Measurements from ENCODE around the gene WNK3.

WNK3 gene

DNA sequence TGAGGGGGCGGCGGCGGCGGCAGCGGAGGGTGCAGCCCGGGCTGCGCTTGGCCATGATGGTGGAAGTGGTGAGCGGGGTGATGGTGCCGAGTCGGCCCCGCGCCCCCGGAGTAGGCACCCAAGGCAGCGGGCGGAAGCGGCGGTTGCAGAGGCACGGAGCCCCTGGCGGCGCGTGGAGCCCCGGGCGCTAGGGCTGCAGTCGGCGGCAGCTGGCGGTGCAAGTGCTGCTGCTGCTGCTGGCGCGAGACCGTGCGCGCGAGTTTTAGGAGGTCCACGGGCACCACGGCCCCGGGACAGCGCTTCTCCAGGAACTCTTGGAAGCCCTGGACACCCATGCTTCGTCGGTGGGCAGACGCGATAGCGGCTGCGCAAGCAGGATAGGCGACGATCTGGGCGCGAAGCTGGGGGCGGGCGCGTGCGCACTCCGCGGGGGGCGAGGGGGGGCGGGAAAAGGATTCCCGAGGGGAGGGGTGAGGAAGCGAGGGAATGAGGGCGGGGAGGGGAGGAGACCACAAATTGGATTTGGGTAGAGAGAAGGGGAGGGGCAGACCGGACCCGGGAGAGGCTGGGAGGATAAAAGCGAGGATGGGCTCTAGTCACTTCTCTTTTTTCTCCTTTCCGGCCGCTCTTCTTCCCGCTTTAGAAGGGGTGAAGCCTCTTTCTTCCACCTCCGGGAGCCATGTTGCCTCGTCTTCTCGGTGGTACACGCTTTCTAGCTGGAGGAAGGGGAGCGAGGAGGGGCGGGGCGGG, 174.8 kb downstream of the WNK3 start, which contains the start of gene FAM120C:
Gene FAM120C, minus strand, starts transcription at position 391 of the 750 bp plus-strand sequence. Its CDS starts 56 bp downstream, at position 335.
- no peaks in the 10 kb centered on the region for H3F3A ChIP-seq (ENCODE audit: insufficient read depth, low read length)
- peaks cover 41% of the 10 kb centered on the region for H3K79me2 ChIP-seq (ENCODE audit: insufficient read depth, low read length)
- peak within 1 kb of the TSS; percentile 87 for H3K4me3 ChIP-seq (ENCODE audit: low read depth, low read length, poor library complexity, severe bottlenecking)
- no peak within 1 kb of the TSS for H2AFZ ChIP-seq (ENCODE audit: low read length)
- peaks cover 19% of the 10 kb centered on the region for H3K36me3 ChIP-seq (ENCODE audit: insufficient read depth, low read length)
- H3K27me3 ChIP-seq (ENCODE audit: insufficient read depth, low read length) = no peaks in the 10 kb centered on the region
- TF ChIP-seq CTCF (IDR thresholded peaks at IDR 0.05; ENCODE audit: low read length) (no peak), EZH2 (IDR thresholded peaks at IDR 0.05; ENCODE audit: borderline replicate concordance, low read length) (no peak)
- H3K4me2 ChIP-seq (ENCODE audit: low read length) = peak within 1 kb of the TSS; percentile 85
- H3K9me2 ChIP-seq (ENCODE audit: low read depth, low read length) = no peaks in the 10 kb centered on the region
- H3K27ac ChIP-seq (ENCODE audit: low read depth, low read length, poor library complexity, severe bottlenecking) = peak within 1 kb of the TSS; percentile 64
- H4K20me1 ChIP-seq (ENCODE audit: insufficient read depth, low read length) = no peaks in the 10 kb centered on the region
- H3K4me1 ChIP-seq (ENCODE audit: insufficient read depth, low read length, severe bottlenecking) = peaks cover 34% of the 10 kb centered on the region
- H3K9ac ChIP-seq (ENCODE audit: low read length) = peak within 1 kb of the TSS; percentile 98
- no peaks in the 10 kb centered on the region for H3K9me3 ChIP-seq (ENCODE audit: low read length)

DNA sequence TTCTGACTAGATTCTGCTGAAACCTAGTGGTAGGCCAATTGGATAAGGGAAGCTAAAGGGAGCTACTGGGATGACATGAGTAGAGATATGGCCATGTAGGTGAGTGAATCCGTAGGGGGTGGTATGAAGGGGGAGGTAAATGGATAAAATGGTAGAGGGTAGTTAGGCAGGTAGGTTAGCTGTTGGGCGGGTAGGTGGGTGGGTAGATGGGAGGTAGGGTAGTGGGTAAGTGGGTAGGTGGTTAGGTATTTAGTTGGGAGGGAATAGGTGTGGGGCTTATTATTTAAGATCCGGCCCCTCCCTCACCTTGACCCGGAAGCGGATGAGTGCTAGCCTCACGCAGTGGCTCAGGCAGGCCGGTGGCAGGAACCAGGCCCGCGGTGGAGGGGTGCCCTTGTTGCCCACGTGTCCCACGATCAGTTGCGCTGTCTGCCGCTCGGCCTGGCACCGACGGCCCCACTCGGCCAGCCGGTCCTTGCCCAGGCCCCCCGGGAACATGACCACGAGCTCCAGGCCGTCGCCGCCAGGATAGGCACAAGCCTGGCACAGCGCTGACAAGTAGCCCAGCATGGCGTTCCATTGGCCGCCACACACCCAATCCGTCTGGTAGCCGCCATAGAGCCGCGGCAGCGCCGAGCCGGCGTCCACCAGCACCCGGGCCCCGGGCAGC, 175.5 kb downstream of the WNK3 start:
- Histone ChIP-seq H3K36me3 (ENCODE audit: insufficient read depth, low read length) (peaks cover 25% of the 10 kb centered on the region), H3K9me3 (ENCODE audit: low read length) (no peaks in the 10 kb centered on the region), H3K27ac (ENCODE audit: low read depth, low read length, poor library complexity, severe bottlenecking) (peak overlapping the region; percentile 64), H2AFZ (ENCODE audit: low read length) (no peak overlapping the region), H3K79me2 (ENCODE audit: insufficient read depth, low read length) (peaks cover 41% of the 10 kb centered on the region), H3F3A (ENCODE audit: insufficient read depth, low read length) (no peaks in the 10 kb centered on the region), H3K9me2 (ENCODE audit: low read depth, low read length) (no peaks in the 10 kb centered on the region), H3K9ac (ENCODE audit: low read length) (peak overlapping the region; percentile 98), H4K20me1 (ENCODE audit: insufficient read depth, low read length) (no peaks in the 10 kb centered on the region), H3K27me3 (ENCODE audit: insufficient read depth, low read length) (no peaks in the 10 kb centered on the region), H3K4me2 (ENCODE audit: low read length) (peak overlapping the region; percentile 85), H3K4me1 (ENCODE audit: insufficient read depth, low read length, severe bottlenecking) (peaks cover 34% of the 10 kb centered on the region), H3K4me3 (ENCODE audit: low read depth, low read length, poor library complexity, severe bottlenecking) (peak overlapping the region; percentile 87)
- TF ChIP-seq EZH2 (IDR thresholded peaks at IDR 0.05; ENCODE audit: borderline replicate concordance, low read length) (no peak), CTCF (IDR thresholded peaks at IDR 0.05; ENCODE audit: low read length) (no peak)

DNA sequence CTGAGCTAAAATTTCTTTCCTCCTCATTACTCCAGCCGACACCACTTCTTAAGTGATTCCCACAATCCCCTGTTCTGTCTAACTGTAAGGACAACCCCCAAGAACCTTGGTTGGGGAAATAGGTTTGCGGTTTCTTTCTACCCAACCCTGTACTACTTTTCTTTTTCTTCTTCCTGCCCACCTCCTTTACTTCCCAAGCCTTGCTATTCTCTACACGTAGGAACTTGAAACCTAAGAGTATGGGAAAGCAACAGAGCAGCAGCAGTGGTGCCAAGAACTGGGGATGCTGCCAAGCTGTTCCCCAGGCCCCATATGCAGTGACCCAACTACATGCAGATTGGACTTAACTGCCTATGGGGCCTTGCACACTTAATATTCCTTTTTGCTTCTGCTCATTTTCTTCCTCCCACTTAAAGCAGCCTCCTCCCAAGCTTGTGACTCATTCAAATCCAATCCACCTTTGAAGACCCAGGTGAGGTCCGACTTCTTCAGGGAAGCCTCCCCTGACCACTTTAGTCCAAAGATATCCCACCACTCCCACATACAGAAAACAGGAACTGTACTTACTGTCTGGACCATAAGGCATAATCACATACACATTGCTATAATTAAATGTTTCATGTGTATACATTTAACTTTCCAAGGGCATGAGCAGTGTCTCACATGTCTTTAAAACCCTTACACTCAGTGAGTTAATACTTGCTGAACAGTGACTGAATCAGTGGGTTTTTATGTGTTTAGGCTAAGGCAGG, 176.5 kb downstream of the WNK3 start:
- Histone ChIP-seq H3K9me2 (ENCODE audit: low read depth, low read length) (no peaks in the 10 kb centered on the region), H3K27ac (ENCODE audit: low read depth, low read length, poor library complexity, severe bottlenecking) (peak overlapping the region; percentile 17), H3K27me3 (ENCODE audit: insufficient read depth, low read length) (no peaks in the 10 kb centered on the region), H3K4me2 (ENCODE audit: low read length) (peak overlapping the region; percentile 85), H4K20me1 (ENCODE audit: insufficient read depth, low read length) (no peaks in the 10 kb centered on the region), H3K4me1 (ENCODE audit: insufficient read depth, low read length, severe bottlenecking) (peaks cover 34% of the 10 kb centered on the region), H3F3A (ENCODE audit: insufficient read depth, low read length) (no peaks in the 10 kb centered on the region), H3K4me3 (ENCODE audit: low read depth, low read length, poor library complexity, severe bottlenecking) (peak overlapping the region; percentile 87), H3K9ac (ENCODE audit: low read length) (peak overlapping the region; percentile 98), H2AFZ (ENCODE audit: low read length) (no peak overlapping the region), H3K9me3 (ENCODE audit: low read length) (no peaks in the 10 kb centered on the region), H3K79me2 (ENCODE audit: insufficient read depth, low read length) (peaks cover 41% of the 10 kb centered on the region), H3K36me3 (ENCODE audit: insufficient read depth, low read length) (peaks cover 34% of the 10 kb centered on the region)
- TF ChIP-seq CTCF (IDR thresholded peaks at IDR 0.05; ENCODE audit: low read length) (no peak), EZH2 (IDR thresholded peaks at IDR 0.05; ENCODE audit: borderline replicate concordance, low read length) (no peak)

Measured in OCI-LY1 (cell line).